ENCODE data around the gene SLC35D1. TPM values are rescaled to one million over a fixed set of nuclear protein-coding genes. Genes with fewer than 3 reads are reported as not detected.

Gene SLC35D1
- total and polyA plus RNA-seq, 2 donors (not counting 1 experiment from before 2014, with no cell fraction given): 4.0 to 16.8 TPM

GRCh38 chr1:67043366-67043765, 10.6 kb downstream of the SLC35D1 start:
- Histone ChIP-seq H3K4me3 (ENCODE audit: control extremely low read depth in 1 of 5, extremely low read depth in 1 of 5, insufficient read depth in 1 of 5, low read depth in 2 of 5, low read length in 4 of 5) (no peak overlapping the region), H3K27me3 (replicated peaks in 1 of 4; ENCODE audit: control extremely low read depth in 1 of 4, control insufficient read depth in 3 of 4, insufficient read depth in 4 of 4, low read length in 3 of 4) (no peaks in the 10 kb centered on the region), H3K4me2 (replicated peaks; ENCODE audit: low read depth, low read length, poor library complexity, severe bottlenecking) (no peak overlapping the region), H3K9me3 (ENCODE audit: control extremely low read depth in 1 of 3, control insufficient read depth in 2 of 3, insufficient read depth in 1 of 3, low read length in 2 of 3) (no peaks in the 10 kb centered on the region), H3K9ac (ENCODE audit: low read length) (no peak overlapping the region), H3K36me3 (replicated peaks in 1 of 2; ENCODE audit: control extremely low read depth in 1 of 2, control insufficient read depth in 1 of 2, extremely low read depth in 1 of 2, insufficient read depth in 2 of 2, low read length in 1 of 2) (peaks cover 23 to 52% of the 10 kb centered on the region in 2 experiments), H2AFZ (ENCODE audit: insufficient read depth, low read depth, low read length, poor library complexity, severe bottlenecking) (no peak overlapping the region), H4K20me1 (ENCODE audit: control insufficient read depth, insufficient read depth, low read length, poor library complexity, severe bottlenecking) (no peaks in the 10 kb centered on the region), H3K4me1 (ENCODE audit: control insufficient read depth in 2 of 2, insufficient read depth in 2 of 2, low read length in 2 of 2) (peaks cover 4 to 9% of the 10 kb centered on the region in 2 donors), H3K79me2 (ENCODE audit: control insufficient read depth, insufficient read depth, low read length) (peaks cover 29% of the 10 kb centered on the region), H3K27ac (ENCODE audit: low read length in 2 of 2) (no peak overlapping the region)
- no peaks in the 10 kb centered on the region for H3K9me3 Mint-ChIP-seq (ENCODE audit: insufficient read depth)
- intact Hi-C loops (cut with micrococcal nuclease): no loop called here
- peaks cover 17% of the 10 kb centered on the region for H3K4me1 Mint-ChIP-seq
- TF ChIP-seq CTCF (IDR thresholded peaks at IDR 0.05) (no peak), EZH2 (IDR thresholded peaks at IDR 0.05; ENCODE audit: borderline replicate concordance, insufficient read depth, low read depth, low read length, poor library complexity, severe bottlenecking) (no peak)
- CTCF ChIA-PET: interaction anchor here (1.6 to 1.7 kb wide), 2 partner anchors 48 to 106 kb away, joined by 3 to 7 read pairs; no protein-coding TSS in a partner anchor
- ATAC-seq (ENCODE audit: low read depth): no peak
- H3K4me3 Mint-ChIP-seq: no peak overlapping the region
- POLR2A ChIA-PET: no interaction called here
- H3K27ac Mint-ChIP-seq: no peak overlapping the region
- DNase-seq: no peak
- 100% methylated on average over 1 of the region's 3 CpGs for WGBS (ENCODE audit: insufficient coverage)
- no peaks in the 10 kb centered on the region for H3K27me3 Mint-ChIP-seq

GRCh38 chr1:67041841-67042503, 12.0 kb downstream of the SLC35D1 start:
- CTCF ChIA-PET: interaction anchor here (0.8 to 0.9 kb wide), 2 partner anchors 46 to 64 kb away, joined by 3 to 4 read pairs; no protein-coding TSS in a partner anchor
- Histone ChIP-seq H3K4me2 (replicated peaks; ENCODE audit: low read depth, low read length, poor library complexity, severe bottlenecking) (no peak overlapping the region), H3K27ac (ENCODE audit: low read length in 2 of 2) (no peak overlapping the region), H3K4me1 (ENCODE audit: control insufficient read depth in 2 of 2, insufficient read depth in 2 of 2, low read length in 2 of 2) (peaks cover 4 to 9% of the 10 kb centered on the region in 2 donors), H3K4me3 (ENCODE audit: control extremely low read depth in 1 of 5, extremely low read depth in 1 of 5, insufficient read depth in 1 of 5, low read depth in 2 of 5, low read length in 4 of 5) (no peak overlapping the region), H4K20me1 (ENCODE audit: control insufficient read depth, insufficient read depth, low read length, poor library complexity, severe bottlenecking) (no peaks in the 10 kb centered on the region), H3K9ac (ENCODE audit: low read length) (no peak overlapping the region), H2AFZ (ENCODE audit: insufficient read depth, low read depth, low read length, poor library complexity, severe bottlenecking) (no peak overlapping the region), H3K79me2 (ENCODE audit: control insufficient read depth, insufficient read depth, low read length) (peaks cover 19% of the 10 kb centered on the region), H3K36me3 (replicated peaks in 1 of 2; ENCODE audit: control extremely low read depth in 1 of 2, control insufficient read depth in 1 of 2, extremely low read depth in 1 of 2, insufficient read depth in 2 of 2, low read length in 1 of 2) (peaks cover 28 to 54% of the 10 kb centered on the region in 2 experiments), H3K9me3 (ENCODE audit: control extremely low read depth in 1 of 3, control insufficient read depth in 2 of 3, insufficient read depth in 1 of 3, low read length in 2 of 3) (peaks cover 0 to 3% (median 0%) of the 10 kb centered on the region in 3 donors), H3K27me3 (replicated peaks in 1 of 4; ENCODE audit: control extremely low read depth in 1 of 4, control insufficient read depth in 3 of 4, insufficient read depth in 4 of 4, low read length in 3 of 4) (no peaks in the 10 kb centered on the region)
- POLR2A ChIA-PET: no interaction called here
- Mint-ChIP-seq H3K4me3 (no peak overlapping the region), H3K27ac (no peak overlapping the region), H3K4me1 (peaks cover 17% of the 10 kb centered on the region), H3K27me3 (no peaks in the 10 kb centered on the region), H3K9me3 (ENCODE audit: insufficient read depth) (no peaks in the 10 kb centered on the region)
- WGBS (ENCODE audit: insufficient coverage): 100% methylated on average over 1 of the region's 5 CpGs
- no peak for DNase-seq
- intact Hi-C loops (cut with micrococcal nuclease): no loop called here
- TF ChIP-seq CTCF (IDR thresholded peaks at IDR 0.05): no peak
- no peak for TF ChIP-seq EZH2 (IDR thresholded peaks at IDR 0.05; ENCODE audit: borderline replicate concordance, insufficient read depth, low read depth, low read length, poor library complexity, severe bottlenecking)
- no peak for ATAC-seq (ENCODE audit: low read depth)
